ENCODE measurements around the gene TACC2. TPM values are rescaled to one million over a fixed set of nuclear protein-coding genes. Genes with fewer than 3 reads are reported as not detected.

TACC2 gene
- total RNA-seq, 4 donors from 2014 or later: 206 to 606 (median 261) TPM

- H3K27ac ChIP-seq: no peak overlapping the region
- no peak for DNase-seq (ENCODE audit: low spot score in 2 of 2)
- H3K9me3 ChIP-seq: no peaks in the 10 kb centered on the region
- no peak overlapping the region for H3K4me3 ChIP-seq
- H3K36me3 ChIP-seq: no peaks in the 10 kb centered on the region
- TF ChIP-seq CTCF (IDR thresholded peaks at IDR 0.05) (no peak), EP300 (IDR thresholded peaks at IDR 0.05) (no peak), POLR2AphosphoS5 (IDR thresholded peaks at IDR 0.05) (no peak), POLR2A (IDR thresholded peaks at IDR 0.05) (no peak)
- WGBS: 96% methylated on average over 4 of the region's 4 CpGs
- peaks cover 43% of the 10 kb centered on the region for H3K4me1 ChIP-seq
- H3K27me3 ChIP-seq: no peaks in the 10 kb centered on the region
Observed at GRCh38 chr10:122117475-122117874, 128.5 kb downstream of the TACC2 start.

DNA sequence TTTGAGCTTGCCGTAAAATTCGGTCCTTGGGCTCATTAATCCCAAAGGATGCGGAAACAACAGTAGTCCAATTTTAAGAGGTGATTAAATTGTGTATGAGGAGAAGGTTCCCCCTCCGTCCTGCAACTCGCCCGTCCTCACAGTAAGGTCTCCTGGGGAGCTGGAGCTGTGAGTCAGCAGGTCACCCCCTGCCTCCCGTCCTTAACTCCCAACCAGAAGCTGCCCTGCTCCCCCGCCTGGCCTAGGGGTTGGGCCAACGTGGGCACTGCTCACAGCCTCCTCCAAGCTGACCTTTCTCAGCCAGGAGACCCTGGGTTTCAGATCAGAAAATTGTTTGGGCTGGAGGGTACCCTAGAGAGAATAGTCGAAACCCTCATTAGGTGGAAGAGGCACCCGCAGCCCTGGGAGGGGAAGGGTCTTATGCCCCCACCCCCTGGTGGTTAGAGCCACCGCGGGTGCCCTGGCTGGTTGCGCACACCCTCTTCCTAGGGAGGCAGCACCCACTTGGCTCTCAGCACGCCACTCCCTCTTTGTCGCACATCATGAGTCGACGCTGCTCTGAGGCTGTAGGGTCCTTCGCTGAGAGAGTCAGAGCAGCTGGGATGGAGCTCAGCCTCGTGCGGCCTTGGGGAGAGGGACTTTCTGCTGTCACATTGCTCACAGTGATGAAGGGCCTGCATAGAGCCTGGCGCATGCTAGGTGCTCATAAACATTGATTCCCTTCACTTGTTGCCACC, 131.2 kb downstream of the TACC2 start:
- 89% methylated on average over 19 of the region's 22 CpGs for WGBS
- no peak overlapping the region for H3K4me3 ChIP-seq
- DNase-seq (ENCODE audit: low spot score in 2 of 2): no peak
- no peak for TF ChIP-seq POLR2AphosphoS5 (IDR thresholded peaks at IDR 0.05)
- TF ChIP-seq EP300 (IDR thresholded peaks at IDR 0.05): no peak
- TF ChIP-seq POLR2A (IDR thresholded peaks at IDR 0.05): no peak
- H3K36me3 ChIP-seq: no peaks in the 10 kb centered on the region
- no peak overlapping the region for H3K27ac ChIP-seq
- H3K4me1 ChIP-seq: peaks cover 20% of the 10 kb centered on the region
- no peaks in the 10 kb centered on the region for H3K9me3 ChIP-seq
- no peaks in the 10 kb centered on the region for H3K27me3 ChIP-seq

GRCh38 chr10:122121059-122121458, 132.1 kb downstream of the TACC2 start:
- Histone ChIP-seq H3K4me3 (no peak overlapping the region), H3K4me1 (peaks cover 11% of the 10 kb centered on the region), H3K27me3 (no peaks in the 10 kb centered on the region), H3K9me3 (no peaks in the 10 kb centered on the region), H3K36me3 (no peaks in the 10 kb centered on the region), H3K27ac (no peak overlapping the region)
- 73% methylated on average over 5 of the region's 5 CpGs for WGBS
- no peak for TF ChIP-seq POLR2AphosphoS5 (IDR thresholded peaks at IDR 0.05)
- no peak for TF ChIP-seq EP300 (IDR thresholded peaks at IDR 0.05)
- no peak for TF ChIP-seq CTCF (IDR thresholded peaks at IDR 0.05)
- no peak for TF ChIP-seq POLR2A (IDR thresholded peaks at IDR 0.05)
- no peak for DNase-seq (ENCODE audit: low spot score in 2 of 2)

DNA sequence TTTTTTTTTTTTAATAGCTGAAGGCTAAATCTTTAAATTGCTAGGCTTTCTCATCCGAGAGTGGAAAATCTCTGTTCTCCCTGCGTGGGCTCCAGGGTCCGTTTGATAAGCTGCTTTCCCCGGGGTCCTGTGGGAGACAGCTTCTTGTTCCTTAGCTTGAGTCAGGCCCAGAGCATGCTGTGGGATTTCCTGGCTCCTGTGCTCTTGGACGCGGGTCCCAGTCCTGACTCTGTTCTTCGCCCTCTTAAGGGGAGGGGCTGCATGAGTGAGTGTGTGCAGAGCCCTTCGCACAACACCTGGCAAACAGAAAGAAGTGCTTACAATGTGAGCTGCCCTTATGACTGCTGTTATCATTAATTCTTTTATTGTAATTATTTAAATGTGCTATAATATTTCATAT, 133.5 kb downstream of the TACC2 start:
- no peak overlapping the region for H3K27ac ChIP-seq
- 67% methylated on average over 8 of the region's 8 CpGs for WGBS
- no peaks in the 10 kb centered on the region for H3K36me3 ChIP-seq
- no peak overlapping the region for H3K4me3 ChIP-seq
- H3K9me3 ChIP-seq: no peaks in the 10 kb centered on the region
- H3K27me3 ChIP-seq: no peaks in the 10 kb centered on the region
- DNase-seq (ENCODE audit: low spot score in 2 of 2): no peak
- TF ChIP-seq EP300 (IDR thresholded peaks at IDR 0.05) (no peak), CTCF (IDR thresholded peaks at IDR 0.05) (no peak)
- H3K4me1 ChIP-seq: peaks cover 15% of the 10 kb centered on the region

GRCh38 chr10:122123186-122123585, 134.2 kb downstream of the TACC2 start:
- TF ChIP-seq EP300 (IDR thresholded peaks at IDR 0.05) (no peak), POLR2A (IDR thresholded peaks at IDR 0.05) (no peak), POLR2AphosphoS5 (IDR thresholded peaks at IDR 0.05) (no peak), CTCF (IDR thresholded peaks at IDR 0.05) (no peak)
- 67% methylated on average over 8 of the region's 8 CpGs for WGBS
- no peak overlapping the region for H3K27ac ChIP-seq
- H3K27me3 ChIP-seq: no peaks in the 10 kb centered on the region
- no peaks in the 10 kb centered on the region for H3K9me3 ChIP-seq
- H3K36me3 ChIP-seq: no peaks in the 10 kb centered on the region
- H3K4me1 ChIP-seq: peaks cover 22% of the 10 kb centered on the region
- H3K4me3 ChIP-seq: no peak overlapping the region
- DNase-seq (ENCODE audit: low spot score in 2 of 2): no peak

Data from suprapubic skin (tissue), 4 donors.